HG02970 (cell line): ENCODE data around the gene DGKD.

ENCODE experiments used
- ATAC-seq: cut with Tn5 transposase; IDR thresholded peaks from one replicate; pipeline ENCODE4 v1.9.1; 2021; ENCODE audit warnings: mild to moderate bottlenecking, moderate library complexity, moderate number of reproducible peaks; ENCODE audit not compliant: unreplicated experiment, low FRiP score

DGKD gene

DNA sequence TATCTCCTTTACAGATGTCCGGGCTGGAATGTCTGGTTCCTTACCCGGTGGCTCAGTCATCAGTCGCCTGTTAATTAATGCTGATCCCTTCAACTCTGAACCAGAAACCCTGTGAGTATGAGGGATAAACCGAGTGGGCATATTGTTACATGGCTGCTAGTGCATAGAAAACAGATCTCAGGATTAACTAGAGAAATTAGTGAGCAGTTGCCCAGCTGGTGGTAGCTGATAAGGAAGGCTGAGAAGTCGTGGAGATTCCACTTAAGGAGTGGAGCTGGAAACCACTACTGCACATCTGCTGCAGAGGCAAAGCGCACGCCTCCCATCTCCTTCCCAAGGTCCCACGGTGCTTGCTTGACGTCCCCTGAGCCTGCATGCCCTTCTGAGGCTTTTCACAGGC lies 97.7 kb downstream of the DGKD start:
- ATAC-seq, result no peak

DNA sequence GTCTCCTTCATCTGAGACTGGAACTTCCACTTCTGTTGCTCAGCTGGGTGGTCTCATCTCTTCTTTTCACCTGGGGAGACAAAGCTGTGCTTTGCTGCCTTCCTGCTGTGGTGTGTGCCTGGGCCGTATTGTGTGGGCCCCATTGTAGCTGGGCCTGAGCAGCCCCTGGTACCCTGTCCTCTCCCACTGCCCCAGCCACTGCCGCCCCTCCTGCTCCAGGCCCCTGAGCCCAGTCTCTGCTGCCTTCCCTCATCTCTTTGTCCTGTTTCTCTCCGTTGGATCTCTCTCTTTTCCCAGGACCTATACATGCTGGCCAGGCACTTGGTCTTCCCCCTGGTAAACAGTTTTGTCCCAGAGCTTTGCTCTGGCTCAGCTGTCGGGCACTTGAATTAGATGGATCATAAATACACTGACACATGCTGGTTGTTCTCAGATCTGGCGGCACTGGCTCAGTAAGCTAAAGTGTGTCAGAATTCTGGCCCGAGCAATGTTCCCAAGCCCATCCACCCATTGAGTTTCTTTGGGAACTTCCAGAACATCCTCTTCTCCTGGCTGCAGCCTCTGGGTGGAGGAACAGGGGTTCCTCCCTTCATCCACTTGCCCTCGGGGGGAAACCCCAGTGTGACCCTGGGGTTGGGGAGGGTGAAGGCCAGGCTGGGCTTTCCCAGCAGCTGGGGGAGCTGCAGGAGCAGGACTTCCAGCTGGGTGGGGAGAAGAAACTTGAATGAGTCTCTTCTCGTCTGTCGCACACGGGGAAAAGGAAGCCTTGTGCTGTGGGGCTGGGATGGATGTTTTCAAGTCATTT lies 99.0 kb downstream of the DGKD start:
- no peak for ATAC-seq

DNA sequence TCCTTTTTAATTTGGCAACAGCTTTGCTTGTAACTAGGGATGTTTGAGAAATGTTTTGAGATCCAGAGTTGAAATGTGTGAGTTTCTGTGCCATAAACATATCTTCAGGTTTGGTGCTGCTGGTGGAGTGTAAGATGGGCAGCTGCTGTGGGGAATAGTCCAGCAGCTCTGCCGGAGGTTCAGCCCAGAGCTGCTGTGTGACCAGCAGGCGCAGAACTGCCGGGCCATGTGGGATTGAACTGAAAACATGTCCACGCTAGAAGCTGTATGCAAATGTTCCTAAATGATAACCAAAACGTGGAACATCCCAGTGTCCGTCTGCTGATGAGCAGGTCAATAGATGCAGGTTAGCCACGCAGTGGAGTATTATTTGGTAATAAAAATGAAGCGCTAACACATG lies 99.6 kb downstream of the DGKD start:
- no peak for ATAC-seq

DNA sequence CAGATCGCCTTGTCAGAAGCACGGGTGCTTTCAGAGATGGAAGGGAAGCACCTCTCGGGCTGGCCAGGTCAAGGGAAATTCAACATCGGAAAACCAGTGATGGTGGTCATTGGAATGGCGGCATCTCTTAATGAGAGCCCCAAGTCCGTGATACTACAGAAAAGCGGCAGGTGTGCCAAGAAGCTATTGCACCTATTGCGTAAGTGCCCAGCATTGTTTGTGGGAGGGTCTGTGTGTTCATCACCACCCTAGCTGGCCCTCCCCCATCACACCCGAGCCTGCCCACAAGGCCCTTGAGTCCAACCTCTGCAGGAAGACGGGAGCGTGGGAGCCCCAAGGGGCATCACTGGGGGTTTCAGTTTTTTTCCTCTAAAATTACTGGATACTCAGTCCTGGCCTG lies 100.7 kb downstream of the DGKD start:
- no peak for ATAC-seq

DNA sequence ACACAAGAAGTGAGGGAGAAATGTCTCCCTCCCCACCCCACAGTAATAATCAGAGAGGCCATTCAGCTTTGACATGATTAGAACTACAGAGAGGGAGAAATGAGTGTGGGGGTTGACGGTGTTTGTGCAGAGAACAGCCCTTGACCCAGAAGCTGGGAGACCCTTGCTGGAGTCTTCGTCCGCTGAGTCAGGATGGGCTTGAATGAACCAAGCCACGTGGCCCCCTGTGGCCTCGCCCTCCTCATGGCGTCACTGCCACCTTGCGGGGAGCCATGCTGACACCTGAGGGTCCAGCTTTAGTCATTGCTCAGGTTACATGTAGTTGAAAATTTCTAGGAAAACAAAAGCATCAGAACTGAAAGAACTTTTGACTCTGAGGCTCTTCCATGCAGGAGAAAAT lies 101.2 kb downstream of the DGKD start:
- no peak for ATAC-seq

DNA sequence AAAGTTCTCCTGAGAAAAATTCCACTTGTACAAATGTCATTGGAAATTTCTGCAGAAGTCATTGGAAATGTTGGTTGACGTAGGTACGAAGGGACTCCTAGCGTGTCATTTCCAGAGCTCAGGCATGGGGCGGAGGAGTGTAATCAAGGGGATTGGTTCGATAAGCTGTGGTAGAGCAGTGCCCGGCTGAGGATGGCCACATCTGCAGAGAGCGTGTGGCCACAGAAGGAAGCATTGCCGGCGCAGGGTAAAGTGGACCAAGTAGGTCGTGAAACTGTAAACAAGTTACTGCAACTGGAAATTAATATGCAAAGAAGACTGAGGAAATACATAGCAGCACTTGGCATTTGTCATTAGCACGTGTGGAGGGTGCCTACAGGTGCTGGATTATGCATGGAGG lies 101.8 kb downstream of the DGKD start:
- no peak for ATAC-seq

DNA sequence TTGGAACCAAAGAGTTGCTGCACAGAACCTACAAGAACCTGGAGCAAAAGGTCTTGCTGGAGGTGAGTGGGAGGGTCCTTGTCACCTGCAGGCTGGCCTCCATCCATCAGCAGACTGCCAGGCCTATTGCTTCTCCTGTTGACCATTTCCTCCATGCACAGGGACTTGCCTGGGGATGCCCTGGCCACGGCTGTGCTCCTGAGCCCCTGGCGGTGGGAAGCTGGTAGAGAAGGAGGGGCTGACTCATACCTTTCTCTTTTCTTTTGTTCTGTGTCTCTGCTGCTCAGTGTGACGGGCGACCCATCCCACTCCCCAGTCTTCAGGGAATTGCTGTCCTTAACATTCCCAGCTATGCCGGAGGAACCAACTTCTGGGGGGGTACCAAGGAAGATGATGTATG lies 102.6 kb downstream of the DGKD start:
- no peak for ATAC-seq

DNA sequence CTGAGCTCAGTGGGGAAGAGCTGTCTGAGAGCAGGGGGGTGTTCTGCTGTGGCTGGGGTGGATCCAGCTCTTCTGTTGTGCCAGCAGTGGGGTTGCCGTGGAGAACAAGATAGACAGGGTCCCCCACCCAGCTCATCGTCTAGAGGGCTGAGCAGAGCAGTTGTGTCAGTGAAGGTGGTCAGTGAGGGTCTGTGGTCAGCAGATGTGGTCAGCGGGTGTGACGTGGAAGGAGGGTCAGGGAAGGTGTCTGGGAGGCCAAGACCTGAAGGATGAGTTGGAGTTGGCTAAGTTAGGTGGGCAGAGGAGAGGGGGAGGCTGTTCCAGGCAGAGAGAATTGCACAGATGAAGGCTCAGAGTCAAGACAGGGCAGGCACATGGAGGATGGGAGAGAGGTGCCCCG lies 103.1 kb downstream of the DGKD start:
- ATAC-seq, result no peak

DNA sequence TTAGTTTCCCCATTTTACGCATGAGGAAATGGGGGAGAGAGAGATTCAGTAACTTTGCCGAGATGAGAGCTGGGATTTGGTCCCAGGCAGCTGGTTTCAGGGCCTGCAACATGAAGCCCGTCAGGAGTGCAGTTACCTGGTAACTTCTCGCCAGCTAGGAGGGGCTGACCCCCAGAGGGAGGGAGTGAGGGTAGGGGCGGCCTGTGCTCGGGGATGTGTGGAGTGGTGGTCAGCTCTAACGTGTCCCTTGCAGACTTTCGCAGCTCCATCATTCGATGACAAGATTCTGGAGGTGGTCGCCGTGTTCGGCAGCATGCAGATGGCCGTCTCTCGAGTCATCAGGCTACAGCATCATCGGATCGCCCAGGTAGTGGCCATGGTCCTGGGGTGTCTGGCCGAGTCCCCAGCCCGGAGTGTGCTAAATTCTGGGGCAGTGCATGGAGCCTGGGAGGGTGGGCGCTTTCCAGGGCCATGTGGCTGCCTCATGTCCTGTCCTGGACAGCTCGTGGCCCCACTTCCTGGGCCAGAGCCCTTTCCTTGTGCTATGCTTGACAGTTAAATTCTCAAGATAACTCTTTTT lies 103.8 kb downstream of the DGKD start:
- no peak for ATAC-seq

DNA sequence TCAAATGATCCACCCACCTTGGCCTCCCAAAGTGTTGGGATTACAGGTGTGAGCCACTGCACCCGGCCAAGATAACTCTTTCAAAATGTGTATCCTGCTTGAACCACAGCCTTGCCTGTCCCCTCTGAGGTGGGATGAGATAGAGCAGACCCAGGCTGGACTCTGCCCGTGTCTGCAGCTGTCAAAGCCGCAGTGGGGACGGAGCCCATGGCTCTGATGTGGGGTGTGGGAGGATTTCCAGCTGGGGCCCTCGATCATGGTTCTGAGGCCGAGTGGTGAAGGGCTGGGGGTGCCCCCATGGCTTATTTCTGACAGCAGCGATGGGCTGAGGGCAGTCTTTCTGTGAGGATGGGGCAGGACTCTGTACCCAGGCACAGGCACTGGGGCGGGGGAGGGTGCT lies 104.5 kb downstream of the DGKD start:
- ATAC-seq, result no peak

DNA sequence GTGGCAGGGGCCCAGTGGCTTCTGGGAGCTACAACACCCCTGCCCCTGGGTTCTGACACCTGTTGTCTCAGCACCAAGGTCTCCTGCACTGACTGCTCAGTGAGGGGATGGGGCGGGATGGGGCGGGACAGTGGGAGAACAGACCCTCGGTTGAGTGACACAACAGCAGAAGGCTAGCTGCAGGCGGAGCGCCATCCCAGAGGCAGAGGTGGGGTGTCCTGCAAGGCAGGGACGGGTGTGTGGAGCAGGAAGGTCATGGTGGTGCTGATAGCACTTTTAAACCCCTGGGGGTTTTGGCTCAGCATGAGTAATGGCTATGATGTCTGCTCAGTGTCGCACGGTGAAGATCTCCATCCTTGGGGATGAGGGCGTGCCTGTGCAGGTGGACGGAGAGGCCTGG lies 105.1 kb downstream of the DGKD start:
- ATAC-seq, result no peak

DNA sequence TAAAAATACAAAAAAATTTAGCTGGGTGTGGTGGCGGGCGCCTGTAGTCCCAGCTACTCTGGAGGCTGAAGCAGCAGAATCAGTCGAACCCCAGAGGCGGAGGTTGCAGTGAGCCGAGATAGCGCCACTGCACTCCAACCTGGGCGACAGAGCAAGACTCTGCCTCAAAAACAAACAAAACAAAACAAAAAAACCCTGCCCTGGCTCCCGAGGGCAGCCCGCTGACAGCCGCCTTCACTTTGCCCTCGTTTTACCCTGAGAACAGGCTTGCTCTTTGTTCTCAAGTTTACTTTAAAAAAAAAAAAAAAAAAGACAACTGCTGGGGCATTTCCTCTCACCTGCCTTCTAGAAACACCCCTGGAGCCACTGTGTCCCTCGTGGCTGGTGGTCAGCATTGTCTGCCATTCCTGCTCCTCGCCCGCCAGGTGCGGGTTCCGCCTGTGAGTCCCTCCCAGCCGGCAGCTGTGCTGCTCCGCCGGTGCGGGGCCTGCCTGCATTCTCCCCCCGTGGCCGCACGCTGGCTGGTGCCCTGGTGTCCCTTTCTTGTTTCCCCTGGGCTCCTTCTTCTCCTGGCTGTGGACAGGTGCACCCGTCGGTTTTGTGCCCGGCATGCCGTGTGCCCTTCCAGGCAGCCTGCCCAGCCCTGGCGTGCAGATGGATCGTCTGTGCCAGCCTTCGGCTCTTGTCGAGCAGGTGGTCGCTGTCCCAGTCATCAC lies 106.6 kb downstream of the DGKD start:
- ATAC-seq, result no peak

DNA sequence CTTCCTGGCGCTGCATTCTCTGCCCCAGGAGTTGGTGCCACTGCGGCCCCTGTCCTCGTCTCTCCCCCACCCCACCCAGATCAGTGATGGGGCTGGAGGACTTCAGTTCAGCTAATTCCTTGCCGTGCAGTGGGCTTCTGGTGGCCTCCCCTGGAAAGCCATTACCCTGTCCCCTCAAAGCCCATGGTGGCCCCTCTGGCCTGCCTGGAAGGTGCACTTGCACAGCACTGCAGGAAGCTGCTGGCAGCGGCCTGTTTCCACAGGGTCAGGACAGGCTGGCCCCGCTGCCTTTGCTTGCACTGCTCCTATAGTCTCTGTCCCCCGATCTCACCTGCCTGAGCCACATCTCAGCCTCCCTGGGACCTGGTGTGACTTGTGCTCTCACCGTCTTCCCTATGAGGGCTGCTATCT lies 107.2 kb downstream of the DGKD start:
- ATAC-seq, result no peak

DNA sequence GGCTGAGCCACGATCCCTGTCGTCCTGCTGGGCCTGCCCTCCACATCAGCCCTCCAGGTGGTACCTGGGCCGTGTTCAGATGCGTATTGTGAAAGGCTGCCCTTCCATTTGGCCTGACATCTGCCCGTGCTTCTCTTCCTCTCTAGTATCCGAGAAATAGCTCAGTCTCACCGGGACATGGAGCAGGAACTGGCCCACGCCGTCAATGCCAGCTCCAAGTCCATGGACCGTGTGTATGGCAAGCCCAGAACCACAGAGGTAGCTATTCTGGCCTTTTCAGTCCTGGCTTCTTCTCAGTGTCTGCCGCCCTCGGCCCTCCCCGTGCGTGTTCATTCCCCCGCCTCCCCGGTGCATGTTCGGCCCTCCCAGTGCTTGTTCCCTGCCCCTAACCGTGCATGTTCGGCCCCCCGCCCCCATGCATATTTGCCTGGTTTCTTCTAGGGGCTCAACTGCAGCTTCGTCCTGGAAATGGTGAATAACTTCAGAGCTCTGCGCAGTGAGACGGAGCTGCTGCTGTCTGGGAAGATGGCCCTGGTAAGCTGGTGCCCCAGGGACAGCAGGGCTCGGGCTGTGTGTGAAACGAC lies 108.0 kb downstream of the DGKD start:
- ATAC-seq, result no peak

DNA sequence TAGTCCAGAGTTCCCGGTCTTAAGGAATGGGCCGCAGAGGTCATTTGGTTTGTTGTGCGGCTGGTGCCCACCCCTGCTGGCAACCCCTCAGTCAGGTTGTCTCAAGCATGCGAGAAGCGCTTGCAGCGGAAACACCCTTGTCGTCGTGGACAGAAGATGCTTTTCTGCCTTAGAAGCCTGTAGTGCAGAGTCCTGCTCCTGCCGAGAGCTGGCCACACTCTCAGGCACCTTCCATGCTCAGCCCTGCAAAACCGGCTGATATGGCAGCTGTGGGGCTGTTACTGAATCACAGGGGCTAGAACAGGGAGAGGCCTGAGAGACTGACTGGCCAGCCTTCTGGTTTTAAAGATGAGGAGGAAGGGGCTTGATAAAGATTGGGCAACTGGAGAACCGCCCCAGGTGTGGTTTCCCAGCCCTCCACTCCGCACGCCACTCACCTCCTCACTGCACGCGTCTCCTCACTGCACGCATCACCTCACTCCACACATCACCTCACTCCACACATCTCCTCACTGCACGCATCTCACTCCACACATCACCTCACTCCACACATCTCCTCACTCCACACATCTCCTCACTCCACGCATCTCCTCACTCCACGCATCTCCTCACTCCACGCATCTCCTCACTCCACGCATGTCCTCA lies 108.7 kb downstream of the DGKD start:
- no peak for ATAC-seq

DNA sequence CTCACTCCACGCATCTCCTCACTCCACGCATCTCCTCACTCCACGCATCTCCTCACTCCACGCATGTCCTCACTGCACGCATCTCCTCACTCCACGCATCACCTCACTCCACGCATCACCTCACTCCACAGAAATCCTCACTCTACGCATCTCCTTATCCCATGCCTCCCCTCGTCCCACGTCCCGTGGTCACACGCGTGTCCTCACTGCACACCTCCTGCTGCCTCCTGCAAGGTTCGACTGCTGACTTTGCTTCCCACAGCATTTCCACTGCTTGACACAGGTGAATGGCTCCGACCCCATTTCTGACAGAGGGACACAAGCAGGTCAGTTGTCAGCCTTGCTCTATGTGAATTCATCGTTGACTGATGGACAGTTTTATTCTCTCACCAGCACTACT lies 109.3 kb downstream of the DGKD start:
- no peak for ATAC-seq

DNA sequence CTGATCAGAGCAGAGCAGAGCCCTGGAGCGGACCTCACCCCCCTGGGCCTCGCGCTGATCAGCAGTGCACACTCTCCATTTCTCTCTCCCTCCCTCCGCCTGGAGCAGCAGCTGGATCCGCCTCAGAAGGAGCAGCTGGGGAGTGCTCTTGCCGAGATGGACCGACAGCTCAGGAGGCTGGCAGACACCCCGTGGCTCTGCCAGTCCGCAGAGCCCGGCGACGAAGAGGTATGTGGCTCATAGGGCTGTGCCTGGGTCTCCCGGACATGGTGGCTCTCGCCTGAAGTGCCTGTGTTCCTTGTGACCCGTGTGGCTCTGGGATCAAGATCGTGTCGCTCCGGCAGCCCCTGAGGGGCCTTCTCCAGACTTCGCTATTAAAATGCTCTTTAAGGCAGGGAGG lies 109.8 kb downstream of the DGKD start:
- ATAC-seq, result no peak

DNA sequence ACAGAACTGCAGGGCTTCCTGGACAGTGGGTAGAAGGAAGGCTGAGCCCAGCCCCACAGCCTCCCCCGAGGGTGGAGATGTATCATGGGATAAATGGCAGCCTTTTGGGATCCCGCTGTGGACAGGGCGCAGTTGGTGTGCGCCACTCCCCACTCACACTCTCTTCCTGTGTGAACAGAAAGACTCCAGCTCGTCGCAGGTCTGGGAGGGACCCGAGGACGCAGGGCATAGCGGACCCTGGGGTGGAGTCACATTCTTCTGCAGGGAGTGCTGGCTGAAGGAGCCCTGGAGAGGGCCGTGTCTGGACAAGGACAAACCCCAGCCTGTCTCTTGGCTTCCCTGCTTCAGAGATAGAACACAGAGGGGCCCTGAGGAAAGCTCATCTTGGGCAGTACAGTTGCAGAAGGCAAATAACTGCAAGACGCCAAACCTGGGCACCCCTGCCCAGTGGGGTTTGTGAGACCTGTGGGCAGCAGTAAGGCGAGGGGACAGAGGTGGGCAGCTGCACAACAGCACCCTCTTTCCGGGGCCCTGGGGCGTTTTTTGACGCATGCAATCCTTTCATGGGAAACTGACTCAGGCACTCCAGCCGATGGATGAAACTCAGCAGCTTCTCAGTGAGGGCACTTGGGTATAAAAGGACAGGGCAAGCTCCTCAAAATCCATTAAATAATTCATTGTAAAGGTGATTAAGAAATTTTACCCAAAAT lies 110.4 kb downstream of the DGKD start:
- ATAC-seq, result no peak

DNA sequence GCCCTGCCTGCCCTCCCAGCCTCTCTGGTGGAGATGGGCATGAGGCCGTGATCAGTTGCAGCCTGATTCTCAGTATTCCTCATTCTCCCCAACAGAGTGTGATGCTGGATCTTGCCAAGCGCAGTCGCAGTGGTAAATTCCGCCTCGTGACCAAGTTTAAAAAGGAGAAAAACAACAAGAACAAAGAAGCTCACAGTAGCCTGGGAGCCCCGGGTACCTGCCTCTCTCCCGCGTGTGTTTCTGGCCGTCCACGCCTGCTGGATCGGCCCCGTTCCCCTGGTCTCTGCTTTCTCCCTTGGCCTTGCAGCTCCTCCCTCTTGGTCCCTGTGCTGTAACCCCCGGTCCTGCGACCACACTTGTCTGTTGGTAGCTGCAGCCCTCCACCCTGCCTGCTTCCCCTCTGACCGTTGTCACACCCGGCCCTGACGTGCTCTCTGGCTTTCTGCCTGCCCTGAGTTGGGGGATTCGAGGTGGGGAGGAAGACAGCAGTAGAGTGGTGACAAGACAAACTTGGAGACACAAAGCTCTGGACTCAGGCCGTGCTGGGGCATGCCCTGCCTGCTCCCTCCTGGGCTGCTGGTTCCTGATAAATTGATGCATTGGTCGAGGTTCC lies 112.8 kb downstream of the DGKD start:
- no peak for ATAC-seq
